OCI-LY7 (cell line): ENCODE measurements around the gene NENF.

Experiments
- EZH2phosphoT487 ChIP-seq: fragments of 200-600 bp; sonication (generic); IDR thresholded peaks from 2 replicates; pipeline ENCODE4 v1.6.1; 2018; ENCODE audit warnings: low read depth, borderline replicate concordance, mild to moderate bottlenecking, mixed run types, antibody characterized with exemption, low read length, moderate library complexity, mixed read lengths
- TF ChIP-seq, protein P1 (sequence below): fragments of 200-600 bp; sonication (generic); conservative IDR thresholded peaks from 2 replicates; pipeline ENCODE4 v1.5.1; 2014; ENCODE audit warnings: mild to moderate bottlenecking, antibody characterized with exemption, low read length, moderate library complexity, mixed read lengths

DNA sequence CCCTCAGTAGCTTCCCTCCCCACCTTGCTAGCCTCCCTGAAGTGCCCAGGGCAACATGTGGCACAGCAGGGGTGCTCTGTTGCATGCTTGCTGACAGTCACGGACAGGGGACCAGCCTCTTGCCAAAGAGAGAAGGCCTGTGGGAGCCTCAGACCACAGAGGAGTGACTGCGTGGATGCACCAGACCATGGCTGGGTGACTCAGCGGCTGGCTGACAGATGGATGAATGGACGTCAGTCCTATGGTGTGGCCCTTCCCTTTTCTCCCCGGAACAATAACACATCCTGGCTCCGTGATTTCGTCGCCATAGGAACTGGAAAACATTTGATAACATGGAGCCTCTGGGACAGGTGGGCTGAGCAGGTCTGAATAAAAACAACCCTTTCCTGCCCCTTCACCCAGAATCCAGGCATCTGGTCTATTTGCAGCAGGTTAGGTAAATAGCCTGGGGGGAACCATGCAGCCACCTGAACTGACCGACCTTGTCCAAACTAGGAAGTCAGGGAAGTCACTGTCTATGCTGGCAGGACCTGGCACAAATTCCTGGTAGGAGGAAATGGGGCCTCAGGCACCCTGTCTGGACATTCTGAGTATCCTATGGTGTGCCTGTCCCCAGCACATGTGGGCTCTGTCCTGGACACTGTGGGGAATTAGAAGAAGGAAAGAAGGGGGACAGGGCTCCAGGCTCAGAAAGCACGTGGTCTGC lies 53.3 kb downstream of the NENF start:
- TF ChIP-seq, protein P1, sequence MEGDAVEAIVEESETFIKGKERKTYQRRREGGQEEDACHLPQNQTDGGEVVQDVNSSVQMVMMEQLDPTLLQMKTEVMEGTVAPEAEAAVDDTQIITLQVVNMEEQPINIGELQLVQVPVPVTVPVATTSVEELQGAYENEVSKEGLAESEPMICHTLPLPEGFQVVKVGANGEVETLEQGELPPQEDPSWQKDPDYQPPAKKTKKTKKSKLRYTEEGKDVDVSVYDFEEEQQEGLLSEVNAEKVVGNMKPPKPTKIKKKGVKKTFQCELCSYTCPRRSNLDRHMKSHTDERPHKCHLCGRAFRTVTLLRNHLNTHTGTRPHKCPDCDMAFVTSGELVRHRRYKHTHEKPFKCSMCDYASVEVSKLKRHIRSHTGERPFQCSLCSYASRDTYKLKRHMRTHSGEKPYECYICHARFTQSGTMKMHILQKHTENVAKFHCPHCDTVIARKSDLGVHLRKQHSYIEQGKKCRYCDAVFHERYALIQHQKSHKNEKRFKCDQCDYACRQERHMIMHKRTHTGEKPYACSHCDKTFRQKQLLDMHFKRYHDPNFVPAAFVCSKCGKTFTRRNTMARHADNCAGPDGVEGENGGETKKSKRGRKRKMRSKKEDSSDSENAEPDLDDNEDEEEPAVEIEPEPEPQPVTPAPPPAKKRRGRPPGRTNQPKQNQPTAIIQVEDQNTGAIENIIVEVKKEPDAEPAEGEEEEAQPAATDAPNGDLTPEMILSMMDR = no peak
- no peak for TF ChIP-seq EZH2phosphoT487
